ENCODE results near the gene CDC6.

Gene CDC6

DNA sequence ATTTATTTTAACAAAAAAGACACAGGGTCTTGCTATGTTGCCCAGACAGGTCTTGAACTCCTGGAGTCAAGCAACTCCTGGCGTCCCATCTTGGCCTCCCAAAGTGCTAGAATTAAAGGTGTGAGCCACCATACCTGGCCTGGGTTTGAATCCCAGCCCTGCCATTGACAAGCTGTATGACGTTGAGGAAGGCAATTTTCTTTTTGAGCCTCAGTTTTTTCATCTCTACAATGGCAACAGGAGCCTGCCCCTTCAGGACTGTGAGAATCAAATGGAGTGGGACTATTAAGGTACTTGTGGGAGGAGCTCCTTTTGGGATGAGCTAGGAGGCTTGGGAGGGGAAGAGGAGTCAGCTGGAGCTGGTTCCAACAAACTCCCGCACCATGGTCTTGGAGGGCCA is 27.5 kb downstream of the CDC6 start:
- Histone ChIP-seq H3K27me3 (ENCODE audit: control insufficient read depth, insufficient read depth, low read length) (no peaks in the 10 kb centered on the region), H3K4me3 (ENCODE audit: low read length) (no peak overlapping the region), H3K9me3 (ENCODE audit: control insufficient read depth, low read length) (no peaks in the 10 kb centered on the region), H3K36me3 (ENCODE audit: control insufficient read depth, insufficient read depth, low read length) (no peaks in the 10 kb centered on the region), H3K4me1 (ENCODE audit: control insufficient read depth, insufficient read depth, low read length) (peaks cover 81% of the 10 kb centered on the region), H3K9ac (ENCODE audit: low read length) (no peak overlapping the region)

DNA sequence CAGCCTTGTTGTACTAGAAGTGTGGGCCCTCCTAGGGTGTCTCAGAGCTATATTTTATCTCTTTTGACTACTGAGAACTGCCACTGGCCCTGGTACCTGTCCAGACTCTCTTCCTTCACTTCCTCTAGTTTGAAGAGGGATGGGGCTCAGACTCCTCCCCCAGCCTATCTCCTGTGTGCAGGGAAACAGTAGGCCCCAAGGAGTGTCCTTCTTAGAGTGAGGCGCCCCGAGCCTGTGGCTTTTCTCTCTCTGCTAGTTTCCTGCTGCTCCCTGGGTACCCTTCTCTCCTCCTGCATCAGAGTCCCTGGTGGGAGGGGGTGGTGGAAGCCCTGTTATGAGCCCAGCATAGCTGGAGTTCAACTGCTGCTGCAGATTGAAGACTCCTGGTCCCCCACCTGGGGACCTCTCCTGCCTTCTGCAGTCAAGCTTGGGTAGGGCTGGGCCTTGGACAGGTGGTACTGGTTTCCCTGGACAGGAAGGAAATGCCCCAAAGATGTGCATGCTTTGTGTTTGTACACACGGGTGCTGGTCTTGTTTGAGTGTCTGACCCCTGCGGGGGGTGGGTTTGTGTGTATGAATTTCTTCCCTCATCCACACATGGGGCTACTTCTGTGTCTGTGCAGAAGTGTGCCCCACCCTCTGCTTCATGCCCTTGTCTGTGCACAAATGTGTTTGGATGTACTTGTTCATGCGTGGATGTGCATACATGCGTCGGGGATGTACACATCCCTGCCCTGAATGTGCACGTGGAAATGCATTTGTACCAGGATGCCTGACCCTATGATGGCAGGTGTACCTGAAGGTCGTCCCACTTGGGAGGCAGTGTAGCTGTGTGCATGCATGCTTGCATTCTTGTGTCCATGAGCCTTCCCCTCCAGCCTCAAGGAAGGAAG is 28.2 kb downstream of the CDC6 start:
- no peaks in the 10 kb centered on the region for H3K27me3 ChIP-seq (ENCODE audit: control insufficient read depth, insufficient read depth, low read length)
- H3K9ac ChIP-seq (ENCODE audit: low read length) = no peak overlapping the region
- H3K9me3 ChIP-seq (ENCODE audit: control insufficient read depth, low read length) = no peaks in the 10 kb centered on the region
- H3K4me3 ChIP-seq (ENCODE audit: low read length) = no peak overlapping the region
- H3K36me3 ChIP-seq (ENCODE audit: control insufficient read depth, insufficient read depth, low read length) = no peaks in the 10 kb centered on the region
- H3K4me1 ChIP-seq (ENCODE audit: control insufficient read depth, insufficient read depth, low read length) = peaks cover 74% of the 10 kb centered on the region

DNA sequence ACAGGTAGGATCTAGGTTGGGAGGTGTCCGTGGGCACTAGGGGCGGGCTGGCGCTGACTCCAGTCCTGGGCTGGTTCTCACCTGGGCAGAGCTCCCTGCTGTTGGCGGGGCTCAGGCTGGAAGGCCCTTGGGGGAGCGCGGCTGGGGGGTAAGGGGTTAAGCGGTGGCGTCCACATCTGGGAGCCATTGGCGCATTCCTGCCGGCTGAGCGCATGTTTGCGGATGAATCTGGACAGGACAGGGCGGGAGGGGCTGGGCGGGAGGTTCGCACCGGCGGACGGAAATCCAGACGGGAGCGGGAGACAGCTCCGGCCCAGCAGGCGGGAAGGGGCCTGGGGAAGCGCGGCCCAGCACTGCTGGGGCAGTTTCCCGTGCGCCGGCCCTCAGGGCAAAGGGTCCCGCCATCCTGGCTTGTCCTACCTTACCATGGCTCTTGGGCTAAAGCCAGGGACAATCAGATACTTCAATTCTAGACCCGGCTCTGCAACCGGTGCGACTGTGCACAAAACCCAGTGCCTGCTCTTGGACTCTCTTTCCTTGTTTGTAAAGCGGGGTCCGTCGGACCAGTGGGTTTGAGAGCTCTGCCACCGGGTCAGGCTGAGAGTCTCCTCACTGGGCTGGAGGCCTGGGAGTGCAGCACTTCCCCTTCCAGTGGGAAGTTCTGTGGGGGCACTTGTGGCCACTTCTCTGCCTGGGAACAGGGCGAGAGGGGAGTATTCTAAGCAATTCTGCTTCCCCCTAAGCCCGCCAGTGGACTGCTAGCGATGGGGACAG is 29.1 kb downstream of the CDC6 start:
- no peaks in the 10 kb centered on the region for H3K36me3 ChIP-seq (ENCODE audit: control insufficient read depth, insufficient read depth, low read length)
- H3K4me3 ChIP-seq (ENCODE audit: low read length) = peak overlapping the region; percentile 28
- no peaks in the 10 kb centered on the region for H3K27me3 ChIP-seq (ENCODE audit: control insufficient read depth, insufficient read depth, low read length)
- H3K9me3 ChIP-seq (ENCODE audit: control insufficient read depth, low read length) = no peaks in the 10 kb centered on the region
- H3K9ac ChIP-seq (ENCODE audit: low read length) = peak overlapping the region; percentile 70
- H3K4me1 ChIP-seq (ENCODE audit: control insufficient read depth, insufficient read depth, low read length) = peaks cover 72% of the 10 kb centered on the region

DNA sequence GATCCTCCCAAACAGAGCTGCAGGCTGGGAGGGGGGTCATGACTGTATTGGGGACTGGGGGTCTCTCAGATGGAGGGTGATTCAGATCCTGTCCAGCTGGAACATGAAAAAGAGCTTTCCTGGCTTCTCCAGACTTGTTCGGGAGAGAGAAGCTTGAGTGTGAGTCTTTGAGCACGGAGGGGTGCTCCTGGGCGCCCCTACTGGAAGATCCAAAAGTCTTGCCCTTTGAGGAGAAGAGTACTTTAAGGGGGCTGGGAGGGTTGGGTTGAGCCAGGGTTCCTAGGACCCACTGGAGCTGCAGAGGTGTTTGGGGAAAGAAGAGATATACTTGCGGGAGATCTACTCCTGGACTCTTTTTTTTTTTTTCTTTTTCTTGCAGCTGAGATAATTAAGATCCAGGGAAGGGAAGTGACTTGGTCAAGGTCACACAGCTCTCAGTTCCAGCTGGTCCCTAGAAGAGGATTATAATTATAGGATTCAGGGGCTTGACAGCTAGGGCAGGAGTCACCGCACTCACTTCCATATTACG is 29.7 kb downstream of the CDC6 start:
- H3K9me3 ChIP-seq (ENCODE audit: control insufficient read depth, low read length) = no peaks in the 10 kb centered on the region
- no peaks in the 10 kb centered on the region for H3K27me3 ChIP-seq (ENCODE audit: control insufficient read depth, insufficient read depth, low read length)
- H3K4me3 ChIP-seq (ENCODE audit: low read length) = peak overlapping the region; percentile 47
- H3K9ac ChIP-seq (ENCODE audit: low read length) = peak overlapping the region; percentile 70
- H3K4me1 ChIP-seq (ENCODE audit: control insufficient read depth, insufficient read depth, low read length) = peaks cover 72% of the 10 kb centered on the region
- no peaks in the 10 kb centered on the region for H3K36me3 ChIP-seq (ENCODE audit: control insufficient read depth, insufficient read depth, low read length)

DNA sequence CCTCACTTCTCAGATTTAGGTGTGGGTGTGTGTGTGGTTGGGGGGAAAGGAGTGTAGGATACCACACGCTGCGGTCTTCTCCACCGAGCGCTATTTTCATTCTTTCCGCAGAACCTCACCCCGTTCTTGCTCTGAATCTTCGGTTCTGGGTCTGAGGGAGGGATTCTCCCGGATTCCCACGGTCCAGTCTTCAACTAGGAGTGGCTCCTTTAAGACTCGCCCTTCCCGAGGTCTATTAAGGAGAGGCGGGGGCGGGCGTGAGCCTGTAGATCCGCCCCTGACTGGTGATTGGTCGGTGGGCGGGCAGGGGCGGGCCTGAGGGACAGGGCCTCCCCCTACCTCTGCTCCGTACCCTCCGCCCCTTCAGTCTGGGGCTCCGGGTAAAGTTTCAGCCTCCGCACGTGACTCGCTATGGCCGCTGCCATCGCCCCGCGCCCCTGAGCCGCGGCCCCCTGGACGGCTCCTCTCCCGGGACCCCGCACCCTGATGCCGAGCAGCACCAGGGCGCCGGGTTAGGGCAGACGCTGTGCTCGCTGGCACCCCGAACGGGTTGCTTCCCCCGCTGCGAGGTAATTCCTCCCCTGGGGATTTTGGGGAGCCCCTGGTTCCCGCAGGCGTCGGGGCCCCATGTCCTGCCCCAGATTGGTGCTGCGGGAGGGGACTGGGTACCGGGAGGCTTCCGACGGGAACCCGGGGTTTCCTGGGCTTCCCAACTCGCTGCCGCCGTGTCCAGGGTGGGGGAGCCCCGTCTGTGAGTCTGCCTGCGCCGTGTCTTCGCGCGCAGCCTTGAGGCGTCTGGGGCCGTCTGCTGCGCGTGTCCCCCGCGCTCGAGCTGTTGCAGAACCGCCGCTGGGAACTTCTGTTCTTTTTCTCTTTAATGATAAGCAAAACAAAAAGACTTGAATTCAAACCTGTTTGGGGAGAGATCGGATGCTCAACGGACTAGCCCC is 30.5 kb downstream of the CDC6 start:
- H3K9ac ChIP-seq (ENCODE audit: low read length) = peak overlapping the region; percentile 72
- no peaks in the 10 kb centered on the region for H3K27me3 ChIP-seq (ENCODE audit: control insufficient read depth, insufficient read depth, low read length)
- H3K9me3 ChIP-seq (ENCODE audit: control insufficient read depth, low read length) = no peaks in the 10 kb centered on the region
- peaks cover 72% of the 10 kb centered on the region for H3K4me1 ChIP-seq (ENCODE audit: control insufficient read depth, insufficient read depth, low read length)
- H3K4me3 ChIP-seq (ENCODE audit: low read length) = peak overlapping the region; percentile 51
- H3K36me3 ChIP-seq (ENCODE audit: control insufficient read depth, insufficient read depth, low read length) = no peaks in the 10 kb centered on the region

DNA sequence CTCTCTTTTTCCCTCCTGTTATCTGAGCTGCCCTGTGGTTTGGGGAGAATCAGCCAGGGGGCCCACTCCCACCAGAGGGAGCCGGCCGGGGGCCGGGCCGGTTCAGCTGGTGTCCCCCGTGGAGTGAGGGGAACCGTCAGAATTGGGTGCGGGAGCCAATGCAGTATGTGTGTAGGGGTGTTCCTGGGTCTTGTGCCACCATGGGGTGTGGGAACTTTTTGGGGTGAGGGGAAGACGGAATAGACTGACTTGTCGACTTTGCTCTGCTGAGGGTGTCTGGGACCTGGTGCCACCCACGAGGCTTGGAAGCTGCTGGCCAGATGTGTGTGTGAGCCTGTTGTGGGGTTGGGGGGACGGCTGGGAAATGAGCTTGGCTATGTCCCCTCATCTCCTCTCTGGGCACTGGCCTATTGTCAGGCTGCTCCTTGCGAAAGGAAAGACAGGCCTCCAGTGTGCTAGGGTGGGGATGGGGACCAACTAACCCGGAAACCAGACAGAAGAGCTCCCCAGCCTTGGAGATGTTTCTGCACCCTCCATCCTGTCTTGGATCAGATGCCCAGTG is 31.2 kb downstream of the CDC6 start:
- no peaks in the 10 kb centered on the region for H3K27me3 ChIP-seq (ENCODE audit: control insufficient read depth, insufficient read depth, low read length)
- no peaks in the 10 kb centered on the region for H3K36me3 ChIP-seq (ENCODE audit: control insufficient read depth, insufficient read depth, low read length)
- peaks cover 72% of the 10 kb centered on the region for H3K4me1 ChIP-seq (ENCODE audit: control insufficient read depth, insufficient read depth, low read length)
- H3K4me3 ChIP-seq (ENCODE audit: low read length) = peak overlapping the region; percentile 51
- H3K9me3 ChIP-seq (ENCODE audit: control insufficient read depth, low read length) = no peaks in the 10 kb centered on the region
- peak overlapping the region; percentile 72 for H3K9ac ChIP-seq (ENCODE audit: low read length)

DNA sequence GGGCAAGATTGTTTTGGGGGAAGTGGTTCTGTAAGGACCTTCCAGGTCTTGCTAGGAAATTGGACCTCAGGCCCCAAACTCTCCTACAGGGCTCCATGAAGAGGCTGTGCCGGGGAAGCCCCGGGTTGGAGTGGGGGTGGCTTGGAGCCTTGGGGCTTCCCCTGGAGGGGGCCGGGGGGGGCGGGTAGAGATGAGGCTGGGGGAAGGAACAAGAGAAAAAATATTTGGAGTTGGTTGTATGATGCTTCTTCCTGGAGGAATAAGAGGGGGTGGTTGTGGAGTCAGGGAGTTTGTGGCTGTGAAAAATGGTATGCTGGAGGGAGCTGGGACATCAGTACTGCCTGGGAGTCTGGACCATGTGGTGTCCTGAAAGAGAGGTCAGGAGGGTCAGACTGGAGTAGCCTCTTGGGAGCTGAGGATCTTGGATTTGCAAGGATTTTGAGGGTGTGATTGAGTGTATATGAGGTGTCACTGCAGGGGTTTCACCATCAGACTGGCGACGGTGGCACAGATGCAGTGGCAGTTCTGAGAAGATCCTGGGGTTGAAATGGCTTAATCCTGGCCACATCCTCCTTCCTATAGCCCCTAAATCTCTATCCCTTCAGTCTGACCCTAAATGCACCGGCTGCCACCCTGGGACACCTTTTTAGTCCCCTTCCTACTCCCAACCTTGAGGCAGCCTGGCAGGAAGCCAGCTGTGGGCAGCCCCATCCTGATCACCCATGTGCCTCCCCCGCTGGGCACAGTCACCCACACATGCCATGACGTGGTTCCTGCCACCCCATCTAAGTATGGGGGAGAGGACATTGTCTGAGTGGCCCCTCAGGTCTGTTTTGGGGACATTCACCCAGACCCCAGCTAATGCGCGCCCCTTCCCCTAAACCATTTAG is 32.2 kb downstream of the CDC6 start:
- Histone ChIP-seq H3K4me3 (ENCODE audit: low read length) (no peak overlapping the region), H3K4me1 (ENCODE audit: control insufficient read depth, insufficient read depth, low read length) (peaks cover 73% of the 10 kb centered on the region), H3K9ac (ENCODE audit: low read length) (peak overlapping the region; percentile 72)

DNA sequence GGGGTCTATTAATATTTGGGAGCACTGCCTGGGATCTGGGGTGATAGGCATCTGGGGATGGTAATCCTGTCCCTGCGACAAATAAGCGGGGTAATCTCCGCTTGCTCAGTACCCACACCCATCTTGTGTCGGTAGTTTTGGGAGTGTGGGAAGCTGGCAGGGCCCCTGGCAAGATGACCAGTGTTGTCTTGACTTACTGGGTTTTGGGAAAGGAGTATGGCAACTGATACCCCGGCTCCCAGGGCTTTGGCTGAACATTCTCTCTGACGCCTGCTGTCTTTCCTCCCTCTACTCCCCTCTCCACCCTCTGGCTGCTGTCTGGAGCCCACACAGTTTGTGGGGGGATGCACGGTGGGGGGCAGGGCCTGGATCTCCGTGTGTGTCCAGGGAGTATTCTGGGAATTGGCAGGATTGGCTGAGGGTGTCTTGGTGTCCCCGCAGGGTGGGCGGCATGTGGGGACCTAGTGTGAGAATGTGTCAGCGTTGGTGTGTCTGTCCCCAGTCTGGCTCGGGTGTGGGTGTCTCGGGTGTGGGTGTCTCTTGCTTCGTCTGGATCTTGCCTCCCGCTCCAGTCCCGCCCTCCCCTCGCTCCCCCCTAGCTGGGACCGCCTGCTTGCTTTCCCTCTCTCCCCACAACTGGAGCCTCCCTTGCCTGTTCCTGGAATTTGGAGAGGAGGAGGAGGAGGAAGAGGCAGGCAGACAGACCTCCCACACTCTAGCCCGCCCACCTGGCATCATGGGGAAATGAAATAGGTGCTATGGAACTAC is 33.3 kb downstream of the CDC6 start:
- Histone ChIP-seq H3K36me3 (ENCODE audit: control insufficient read depth, insufficient read depth, low read length) (no peaks in the 10 kb centered on the region), H3K4me3 (ENCODE audit: low read length) (no peak overlapping the region), H3K9ac (ENCODE audit: low read length) (no peak overlapping the region), H3K4me1 (ENCODE audit: control insufficient read depth, insufficient read depth, low read length) (peaks cover 71% of the 10 kb centered on the region), H3K27me3 (ENCODE audit: control insufficient read depth, insufficient read depth, low read length) (no peaks in the 10 kb centered on the region), H3K9me3 (ENCODE audit: control insufficient read depth, low read length) (no peaks in the 10 kb centered on the region)

More for the DNA sequence above, 32.2 kb downstream of the CDC6 start:
- H3K36me3 ChIP-seq (ENCODE audit: control insufficient read depth, insufficient read depth, low read length) = no peaks in the 10 kb centered on the region
- H3K9me3 ChIP-seq (ENCODE audit: control insufficient read depth, low read length) = no peaks in the 10 kb centered on the region
- no peaks in the 10 kb centered on the region for H3K27me3 ChIP-seq (ENCODE audit: control insufficient read depth, insufficient read depth, low read length)

DNA sequence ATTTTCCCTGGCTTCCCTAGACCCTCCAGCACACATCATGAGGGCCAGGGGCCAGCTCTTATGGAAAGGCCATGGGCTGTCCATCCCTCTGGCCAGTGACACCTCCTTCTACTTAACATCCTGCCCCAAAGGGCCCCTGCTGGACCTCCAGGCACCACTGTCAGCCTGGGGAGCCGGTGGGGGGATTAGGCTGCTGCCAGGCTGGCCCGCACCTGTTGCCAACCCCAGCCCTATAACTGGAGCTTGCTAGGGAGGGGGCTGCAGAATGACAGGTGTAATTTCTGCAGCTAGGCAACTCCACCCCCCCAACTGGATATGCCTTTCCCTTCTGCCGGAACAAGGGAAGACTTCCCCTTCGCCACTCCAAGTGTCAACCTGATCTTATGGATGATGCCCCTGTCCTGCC is 33.8 kb downstream of the CDC6 start:
- Histone ChIP-seq H3K36me3 (ENCODE audit: control insufficient read depth, insufficient read depth, low read length) (no peaks in the 10 kb centered on the region), H3K9me3 (ENCODE audit: control insufficient read depth, low read length) (no peaks in the 10 kb centered on the region), H3K4me3 (ENCODE audit: low read length) (no peak overlapping the region), H3K9ac (ENCODE audit: low read length) (peak overlapping the region; percentile 67), H3K4me1 (ENCODE audit: control insufficient read depth, insufficient read depth, low read length) (peaks cover 71% of the 10 kb centered on the region), H3K27me3 (ENCODE audit: control insufficient read depth, insufficient read depth, low read length) (no peaks in the 10 kb centered on the region)

DNA sequence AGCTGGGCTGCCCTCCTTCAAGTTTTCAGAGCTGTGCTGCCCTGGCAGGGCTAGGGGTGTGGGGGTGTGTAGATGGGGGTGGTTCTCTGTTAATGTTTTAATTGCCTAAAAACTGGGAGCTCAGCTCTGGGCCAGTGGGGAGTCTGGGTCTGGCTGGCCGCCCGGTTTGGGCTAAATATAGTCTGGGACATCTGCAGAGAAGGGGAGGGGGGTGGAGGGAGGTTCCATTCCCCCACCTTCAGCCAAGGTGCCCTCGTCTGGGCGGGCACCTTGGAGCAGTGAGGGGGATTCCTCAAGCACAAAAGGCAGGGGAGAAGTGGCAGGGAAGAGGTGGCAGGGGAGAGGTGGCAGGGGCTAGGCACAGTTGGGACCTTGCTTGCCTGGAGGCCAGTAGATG is 34.3 kb downstream of the CDC6 start:
- peak overlapping the region; percentile 67 for H3K9ac ChIP-seq (ENCODE audit: low read length)
- H3K4me1 ChIP-seq (ENCODE audit: control insufficient read depth, insufficient read depth, low read length) = peaks cover 71% of the 10 kb centered on the region
- no peaks in the 10 kb centered on the region for H3K36me3 ChIP-seq (ENCODE audit: control insufficient read depth, insufficient read depth, low read length)
- H3K27me3 ChIP-seq (ENCODE audit: control insufficient read depth, insufficient read depth, low read length) = no peaks in the 10 kb centered on the region
- no peaks in the 10 kb centered on the region for H3K9me3 ChIP-seq (ENCODE audit: control insufficient read depth, low read length)
- H3K4me3 ChIP-seq (ENCODE audit: low read length) = no peak overlapping the region

Data from mucosa of stomach (tissue), 1 donor.